GM21515 (cell line): ENCODE results near the gene RAPH1.
"Not testable (repeated sequence)": the region's sequence is repeated elsewhere in the genome, so short reads cannot be mapped to it uniquely, and the experiment has no call there.

Source experiments
- ATAC-seq: cut with Tn5 transposase; IDR thresholded peaks from one replicate; pipeline ENCODE4 v1.9.1; 2021; ENCODE audit not compliant: unreplicated experiment

RAPH1 gene

GRCh38 chr2:203547356-203547755 lies 12.3 kb upstream of the RAPH1 start:
- ATAC-seq: no peak

DNA sequence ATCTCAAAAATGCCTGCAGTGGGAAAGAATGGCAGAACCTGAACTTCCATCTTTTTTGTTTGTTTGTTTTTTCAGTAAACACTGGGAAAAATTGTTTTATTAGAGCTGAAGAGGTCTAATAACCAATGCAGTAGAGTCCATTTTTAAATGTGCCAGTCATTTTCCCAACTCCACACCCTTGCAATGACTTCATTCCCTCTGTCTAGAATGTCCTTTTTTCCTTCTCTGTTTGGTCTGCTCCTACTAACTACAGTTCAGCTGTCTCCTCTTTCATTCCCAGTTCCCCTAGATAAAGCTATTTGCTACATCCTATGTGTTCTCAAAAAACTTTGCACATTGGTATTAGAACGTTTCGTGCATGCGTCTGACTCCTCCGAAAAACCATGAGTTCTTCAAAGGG lies 9.3 kb upstream of the RAPH1 start:
- no peak for ATAC-seq

GRCh38 chr2:203543898-203544328 lies 8.8 kb upstream of the RAPH1 start:
- ATAC-seq: no peak

DNA sequence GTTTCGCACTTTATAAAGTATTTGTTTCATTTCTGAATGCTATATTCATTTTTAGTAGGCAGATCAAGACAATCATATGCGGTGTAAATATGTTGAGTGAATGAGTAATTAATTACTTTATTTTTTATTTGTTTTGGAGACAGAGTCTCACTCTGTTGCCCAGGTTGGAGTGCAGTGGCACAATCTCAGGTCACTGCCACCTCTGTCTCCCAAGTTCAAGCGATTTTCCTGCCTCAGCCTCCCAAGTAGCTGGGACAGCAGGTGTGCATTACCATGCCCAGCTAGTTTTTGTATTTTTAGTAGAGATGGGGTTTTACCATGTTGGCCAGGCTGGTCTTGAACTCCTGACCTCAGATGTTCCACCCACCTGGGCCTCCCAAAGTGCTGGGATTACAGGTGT lies 5.5 kb upstream of the RAPH1 start:
- ATAC-seq: not testable (repeated sequence)

GRCh38 chr2:203538237-203538636 lies 3.1 kb upstream of the RAPH1 start:
- not testable (repeated sequence) for ATAC-seq

GRCh38 chr2:203536586-203536951 lies 1.5 kb upstream of the RAPH1 start:
- not testable (repeated sequence) for ATAC-seq

GRCh38 chr2:203535784-203536585 lies 884 bp upstream of the RAPH1 start:
- ATAC-seq: no peak

DNA sequence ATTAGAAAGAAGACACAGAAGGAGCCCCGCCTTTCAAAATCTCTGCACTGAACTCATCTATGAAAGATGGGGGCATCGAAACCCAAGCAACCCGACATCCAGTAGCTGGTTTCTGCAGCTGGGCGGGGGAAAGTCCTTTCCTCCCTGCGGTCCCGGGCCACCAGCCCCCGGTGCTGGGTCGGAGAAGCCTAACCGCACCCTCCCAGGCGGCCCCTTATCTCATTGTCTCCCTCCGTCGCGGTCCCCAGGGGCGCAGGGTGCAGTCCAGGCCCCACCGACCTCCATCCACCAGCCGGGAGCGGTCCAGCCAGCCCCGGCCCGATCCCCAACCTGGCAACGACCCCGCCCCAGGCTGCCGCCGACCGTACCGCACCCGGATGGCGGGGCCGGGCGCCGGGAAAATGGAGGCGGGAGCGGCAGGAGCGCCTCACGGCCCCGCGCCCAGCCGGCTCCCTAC lies 452 bp downstream of the RAPH1 start:
- peak; percentile 37 for ATAC-seq

DNA sequence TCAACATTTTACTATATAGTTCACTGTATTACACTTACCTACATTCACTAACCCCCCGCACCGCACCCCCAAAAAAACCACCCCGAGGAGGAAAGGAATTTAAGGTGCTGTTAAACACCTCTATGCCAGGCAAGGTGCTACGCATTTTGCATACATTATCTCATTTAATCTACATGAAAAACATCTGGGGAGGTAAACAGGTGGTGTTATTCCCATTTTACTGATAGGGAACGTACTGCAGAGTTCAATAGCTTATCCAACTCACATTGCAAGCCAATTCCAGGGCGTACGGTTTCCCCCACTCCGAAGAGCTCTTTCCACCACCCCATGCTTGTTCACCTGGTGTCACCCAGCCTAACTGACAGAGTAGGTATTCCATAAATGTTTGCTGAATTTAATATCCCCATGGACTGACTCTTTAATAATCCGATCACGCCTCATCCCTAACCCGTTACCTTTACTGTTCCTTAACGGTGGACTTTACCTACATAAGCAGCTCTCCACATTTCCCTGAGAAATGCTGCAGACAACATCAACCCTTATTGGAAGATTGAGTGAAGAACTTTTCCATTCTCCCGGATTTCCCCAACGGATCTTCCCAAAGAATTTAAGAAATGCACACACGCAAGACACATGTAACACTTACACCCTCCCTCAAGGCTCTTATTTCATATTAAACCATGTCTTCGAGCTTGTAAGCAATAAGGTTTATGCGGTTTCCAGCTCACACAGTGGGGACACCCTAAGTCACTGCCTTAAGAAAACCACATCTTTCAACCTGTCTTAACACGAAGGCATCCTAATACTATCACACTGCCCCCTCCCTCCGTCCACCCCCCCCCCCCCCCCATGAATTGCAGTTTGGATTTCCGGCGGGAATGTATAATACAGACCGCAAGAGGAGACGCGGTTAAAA lies 1.2 kb downstream of the RAPH1 start:
- no peak for ATAC-seq

- no peak for ATAC-seq
These were observed 2.0 kb downstream of the RAPH1 start for GRCh38 chr2:203532957-203533658.

DNA sequence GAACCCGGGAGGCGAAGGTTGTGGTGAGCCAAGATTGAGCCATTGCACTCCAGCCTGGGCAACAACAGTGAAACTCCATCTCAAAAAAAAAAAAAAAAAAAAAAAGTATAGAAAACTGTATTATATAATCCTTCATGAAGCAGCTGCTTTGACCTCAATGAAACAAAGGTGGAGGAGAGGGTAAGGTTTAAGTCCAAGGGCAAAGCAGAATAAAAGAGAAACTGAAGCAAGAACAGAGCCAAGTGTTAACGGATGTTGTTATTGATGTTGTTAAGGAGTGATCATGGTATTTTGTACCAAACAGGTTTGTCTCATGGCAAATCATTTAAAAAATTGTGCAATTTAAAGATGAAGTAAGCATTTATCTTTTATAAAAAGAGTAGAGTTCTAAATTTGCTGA lies 7.4 kb downstream of the RAPH1 start:
- ATAC-seq: no peak

DNA sequence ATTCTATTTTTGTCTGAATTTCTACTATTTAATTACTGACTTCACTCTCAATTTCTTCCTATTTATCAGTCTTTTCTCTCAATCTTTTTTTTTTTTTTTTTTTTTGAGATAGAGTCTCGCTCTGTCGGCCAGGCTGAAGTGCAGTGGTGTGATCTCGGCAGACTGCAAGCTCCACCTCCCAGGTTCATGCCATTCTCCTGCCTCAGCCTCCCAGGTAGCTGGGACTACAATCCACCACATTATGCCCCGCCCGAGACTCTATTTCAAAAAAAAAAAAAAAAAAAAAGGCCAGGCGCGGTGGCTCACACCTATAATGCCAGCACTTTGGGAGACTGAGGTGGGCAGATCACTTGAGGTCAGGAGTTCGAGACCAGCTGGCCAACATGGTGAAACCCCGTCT lies 21.8 kb downstream of the RAPH1 start:
- ATAC-seq: not testable (repeated sequence)

DNA sequence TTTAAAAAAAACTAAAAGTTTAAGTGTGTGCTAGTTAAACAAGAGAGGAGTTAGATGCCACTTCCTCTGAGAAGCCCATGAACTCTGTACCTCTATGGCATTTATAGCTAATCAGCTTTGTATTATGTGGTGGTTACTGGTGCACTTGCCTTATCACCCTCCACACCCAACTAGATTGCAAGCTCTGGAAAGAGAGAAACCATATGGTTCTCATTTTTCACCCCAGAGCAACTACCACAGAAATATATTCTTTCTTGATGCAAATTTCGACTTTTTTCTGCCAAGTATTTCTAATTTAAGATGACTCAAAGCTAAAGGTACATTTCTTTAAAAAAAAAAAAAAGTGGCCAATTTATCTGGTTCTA lies 24.2 kb downstream of the RAPH1 start:
- ATAC-seq: no peak

DNA sequence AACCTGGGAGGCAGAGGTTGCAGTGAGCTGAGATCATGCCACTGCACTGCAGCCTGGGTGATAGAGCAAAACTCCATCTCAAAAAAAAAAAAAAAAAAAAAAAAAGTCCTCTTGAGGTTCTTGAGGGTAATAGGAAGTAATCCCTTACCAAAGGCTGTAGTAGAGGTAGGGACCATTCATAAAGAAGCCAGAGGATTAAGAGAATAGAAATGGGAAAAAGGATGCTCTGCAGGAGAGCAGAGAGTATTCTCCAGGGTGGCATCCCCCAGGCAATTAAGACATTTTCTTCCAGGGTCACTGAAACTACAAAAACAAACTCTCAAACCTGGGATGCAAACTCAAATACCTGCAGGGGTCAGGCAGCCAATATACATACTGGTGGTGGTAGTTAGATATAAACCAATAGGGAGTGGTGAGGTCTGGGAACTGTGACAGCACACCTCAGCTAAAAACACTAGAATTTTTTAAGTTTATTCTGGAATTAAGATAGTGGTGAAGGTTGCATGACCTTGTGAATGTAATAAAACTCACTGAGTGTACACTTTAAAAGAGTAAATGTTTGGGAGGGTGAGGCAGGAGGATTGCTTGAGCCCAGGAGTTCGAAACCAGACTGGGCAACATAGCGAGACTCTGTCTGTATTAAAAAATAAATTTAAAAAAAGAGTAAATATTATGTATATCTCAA lies 24.7 kb downstream of the RAPH1 start:
- no peak for ATAC-seq

- ATAC-seq: not testable (repeated sequence)
These were observed 31.6 kb downstream of the RAPH1 start for GRCh38 chr2:203503460-203503859.

DNA sequence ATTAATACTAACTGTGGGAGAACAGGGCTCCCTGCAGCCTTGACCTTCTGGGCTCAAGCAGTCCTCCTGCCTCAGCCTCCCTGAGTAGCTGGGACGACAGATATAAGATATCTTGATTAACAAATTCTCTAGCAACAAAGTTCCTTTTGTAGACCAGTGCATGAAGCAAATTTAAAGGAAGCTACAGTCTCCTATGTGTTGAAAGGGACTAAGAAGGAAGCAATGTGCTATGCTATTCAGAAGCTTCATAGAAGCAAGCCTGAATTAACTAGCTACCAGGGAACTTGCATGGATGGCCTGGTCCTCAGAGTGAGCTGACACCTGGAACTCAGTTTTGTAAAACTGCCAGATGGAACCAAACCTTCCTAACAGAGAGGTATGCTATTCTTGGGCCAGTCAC lies 33.2 kb downstream of the RAPH1 start:
- ATAC-seq: no peak

DNA sequence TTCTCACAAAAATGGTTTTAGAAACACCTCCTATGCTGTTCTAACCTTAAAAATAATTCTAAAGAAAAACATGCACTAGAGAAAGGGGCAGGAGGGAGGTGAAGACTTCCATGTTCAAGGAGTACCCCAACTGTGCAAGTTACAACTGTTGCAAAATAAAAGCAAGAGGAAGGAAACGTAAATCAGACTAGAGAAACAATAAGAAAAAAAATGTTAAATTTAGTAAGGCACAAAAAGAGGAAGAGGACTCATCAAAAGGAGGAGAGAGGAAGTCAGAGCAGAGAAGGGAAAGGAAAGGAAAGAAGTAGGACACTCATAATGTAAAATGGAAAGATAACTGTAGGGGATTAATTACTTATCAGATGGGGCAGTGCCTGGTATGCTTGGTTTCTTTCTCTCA lies 34.1 kb downstream of the RAPH1 start:
- no peak for ATAC-seq

DNA sequence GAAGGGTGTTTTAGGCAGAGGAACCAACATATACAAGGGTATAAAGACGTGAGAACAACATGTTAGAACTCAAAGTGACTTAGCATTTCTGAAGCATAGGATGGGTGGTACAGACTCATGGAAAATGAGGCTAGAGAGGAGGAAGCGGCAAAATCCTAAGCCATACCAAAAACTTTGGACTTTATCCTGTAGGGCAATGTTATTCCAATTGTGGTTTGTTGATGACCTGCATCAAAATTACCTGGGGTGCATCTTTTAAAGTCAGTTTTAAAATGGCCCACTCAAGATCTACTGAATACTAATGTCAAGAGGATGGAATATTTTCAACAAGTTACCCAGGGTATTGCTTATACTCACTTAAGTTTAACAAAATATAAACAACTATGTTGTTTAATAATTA lies 34.8 kb downstream of the RAPH1 start:
- no peak for ATAC-seq

GRCh38 chr2:203498161-203498560 lies 36.9 kb downstream of the RAPH1 start:
- no peak for ATAC-seq

DNA sequence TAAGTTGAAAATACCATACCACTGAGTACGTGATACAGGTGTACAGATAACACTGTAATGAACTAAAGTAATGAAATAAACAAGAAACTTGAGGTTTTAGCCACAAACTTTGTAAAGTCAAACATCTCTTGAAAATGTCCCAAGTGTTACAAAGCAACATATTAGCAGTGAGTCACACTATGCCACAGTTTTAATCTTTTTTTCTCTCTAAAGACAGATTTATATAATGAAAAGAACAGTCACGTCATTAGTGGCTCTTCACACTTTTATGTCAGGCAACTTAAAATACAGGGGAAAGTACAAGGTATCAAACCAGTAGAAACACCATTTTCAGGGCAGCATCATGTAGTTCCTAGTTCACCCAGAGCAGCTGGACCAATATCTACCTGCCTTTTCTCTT lies 42.1 kb downstream of the RAPH1 start:
- no peak for ATAC-seq

DNA sequence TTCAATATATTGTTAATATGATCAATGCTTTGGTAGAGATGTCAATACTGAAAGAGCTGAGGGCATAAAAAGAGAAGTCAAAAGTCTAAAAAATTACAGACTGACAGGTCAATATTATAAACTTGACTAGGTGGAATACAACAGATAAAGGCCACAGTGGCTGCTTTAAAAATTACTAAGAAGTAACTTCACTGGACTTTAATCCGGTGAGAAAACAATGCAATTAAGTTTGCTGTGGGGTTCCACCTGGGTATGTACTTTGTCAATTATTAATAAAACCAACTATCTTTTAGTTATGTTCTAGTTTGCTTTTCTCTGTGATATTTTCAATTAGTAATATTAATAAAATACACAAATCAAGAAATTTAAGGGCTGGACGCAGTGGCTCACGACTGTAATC lies 44.7 kb downstream of the RAPH1 start:
- no peak for ATAC-seq
